ENCODE measurements around the gene PEPD.

DNA sequence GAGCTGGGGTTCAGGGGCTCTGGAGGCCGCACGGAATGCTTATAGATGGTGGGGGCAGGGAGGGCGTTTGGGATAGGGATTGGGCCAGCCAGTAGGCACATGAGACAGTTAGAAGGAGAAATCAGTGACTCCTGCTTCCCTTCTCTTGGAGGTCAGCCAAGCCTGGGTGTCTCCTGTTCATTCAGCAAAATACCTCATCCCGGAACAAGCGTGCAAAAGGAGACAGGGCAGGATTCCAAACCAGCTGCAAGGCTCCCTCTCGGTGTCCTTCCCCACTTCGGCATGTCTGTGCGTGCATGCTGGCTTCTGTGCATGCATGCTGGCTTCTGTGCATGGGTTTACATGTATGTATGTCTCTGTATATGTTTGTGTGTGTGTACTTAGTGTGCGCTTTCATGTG is 37.3 kb upstream of the PEPD start:
- TF ChIP-seq CTCF (IDR thresholded peaks at IDR 0.05) (no peak), EP300 (IDR thresholded peaks at IDR 0.05; ENCODE audit: low read depth) (no peak)

All from transverse colon (tissue), 3 donors.